SKM-1 treated with dmso at 0.1 percent for 144 hours (cell line): Measurements from ENCODE around the gene ZC3H12C.
A peak's percentile ranks its signal among the peaks of the same experiment; 100 is the strongest.

Experiments
- DNase-seq: peaks from one replicate; lab custom pipeline; 2025; ENCODE audit not compliant: unreplicated experiment; lab: John Stamatoyannopoulos, UW

ZC3H12C gene

GRCh38 chr11:110076371-110076965 is 16.7 kb upstream of the ZC3H12C start:
- no peak for DNase-seq

DNA sequence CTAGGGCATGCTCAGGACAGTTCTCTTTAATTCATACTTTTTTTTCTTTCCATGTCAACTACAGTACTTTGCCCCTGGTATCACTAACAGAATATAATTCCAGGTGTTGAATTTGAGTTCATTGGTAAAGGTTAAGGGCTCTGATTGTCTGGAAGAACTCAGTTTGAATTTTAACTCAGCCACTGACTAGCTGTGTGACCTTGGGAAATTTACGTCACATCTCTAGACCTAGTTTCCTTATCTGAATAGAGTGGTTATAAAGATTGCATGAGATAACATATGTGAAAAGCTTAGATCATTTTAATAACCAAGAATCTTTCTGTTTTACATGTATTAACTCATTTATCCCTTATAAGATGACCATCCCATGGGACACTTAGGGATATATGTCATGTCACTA is 15.8 kb upstream of the ZC3H12C start:
- DNase-seq, result no peak

GRCh38 chr11:110077831-110078325 is 15.3 kb upstream of the ZC3H12C start:
- no peak for DNase-seq

GRCh38 chr11:110078923-110079544 is 14.2 kb upstream of the ZC3H12C start:
- no peak for DNase-seq

DNA sequence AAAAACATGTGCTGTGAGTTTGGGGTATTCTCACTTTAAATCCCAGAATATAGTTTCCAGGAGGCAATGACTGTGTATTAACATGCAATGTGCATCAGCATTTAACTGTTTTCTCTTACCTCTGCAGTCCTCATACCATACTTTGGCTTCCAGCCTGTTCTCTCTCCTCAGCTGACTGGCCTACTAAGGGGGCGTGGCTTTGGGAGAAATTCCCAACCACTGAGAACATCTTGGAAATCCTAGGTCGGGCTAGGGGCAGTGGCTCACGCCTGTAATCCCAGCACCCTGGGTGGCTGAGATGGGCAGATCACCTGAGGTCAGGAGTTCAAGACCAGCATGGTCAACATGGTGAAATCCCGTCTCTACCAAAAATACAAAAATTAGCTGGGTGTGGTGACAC is 13.5 kb upstream of the ZC3H12C start:
- DNase-seq, result no peak

- no peak for DNase-seq
These were observed 11.5 kb upstream of the ZC3H12C start for GRCh38 chr11:110081462-110082376.

DNA sequence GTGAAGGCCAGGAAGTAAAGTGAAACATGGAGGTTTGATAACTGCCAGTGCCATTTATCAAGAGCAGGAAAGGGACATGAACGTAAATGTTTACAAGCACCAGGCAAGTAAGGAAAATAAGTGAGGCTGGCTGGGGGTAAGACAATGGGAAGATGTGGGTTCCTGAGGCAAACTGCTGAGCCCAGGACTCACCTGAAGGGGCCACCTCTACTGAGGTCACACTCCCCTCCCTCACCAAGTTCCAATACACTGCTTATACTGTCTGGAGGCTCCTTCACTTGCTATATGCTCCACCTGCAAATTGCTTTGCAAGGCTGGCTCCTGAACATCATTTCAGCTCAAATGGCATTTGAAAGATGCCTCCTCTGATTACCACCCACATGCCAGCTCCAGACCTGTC is 10.3 kb upstream of the ZC3H12C start:
- no peak for DNase-seq

GRCh38 chr11:110085255-110085838 is 7.8 kb upstream of the ZC3H12C start:
- DNase-seq, result no peak

- DNase-seq, result peak; percentile 10
These were observed 6.3 kb upstream of the ZC3H12C start for GRCh38 chr11:110086892-110087309.

GRCh38 chr11:110087812-110088534 is 5.2 kb upstream of the ZC3H12C start:
- no peak for DNase-seq

DNA sequence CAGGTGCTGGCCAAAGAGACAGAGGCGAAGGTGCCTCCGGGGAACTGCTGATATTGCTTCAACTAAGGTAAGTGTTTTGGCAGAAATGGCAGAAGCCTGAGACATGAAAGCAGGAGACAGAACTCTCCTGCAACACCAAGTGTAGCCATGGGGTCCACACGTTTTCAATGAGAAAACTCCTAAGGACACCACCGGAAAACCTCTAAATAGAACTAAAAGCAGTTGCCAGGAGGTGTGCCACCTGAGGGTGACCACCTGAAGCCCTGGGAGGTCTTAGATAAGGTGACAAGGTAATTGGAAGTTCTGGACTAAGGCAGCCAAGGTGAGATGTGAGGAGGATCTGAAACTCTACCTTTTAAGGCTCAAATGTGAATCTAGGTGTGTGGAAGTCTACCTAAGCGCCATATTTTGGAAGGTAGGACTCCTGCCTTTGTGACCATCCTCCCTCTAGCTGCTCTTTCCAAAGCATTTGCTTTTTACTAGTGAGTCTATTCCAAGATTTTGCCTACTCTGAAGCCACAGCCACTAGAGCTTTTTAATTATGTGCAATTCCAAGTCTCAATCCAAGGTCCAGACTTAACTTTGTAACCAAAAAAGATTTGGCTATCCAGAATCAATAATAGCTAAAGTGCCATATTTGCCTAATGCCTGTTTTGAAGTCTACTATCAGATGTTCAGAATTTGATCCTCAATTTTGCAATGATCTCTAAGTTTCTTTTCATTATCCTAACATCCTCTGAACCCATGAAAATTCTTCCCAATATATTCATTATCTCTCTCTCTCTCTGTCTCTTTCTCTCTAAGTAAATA is 4.5 kb upstream of the ZC3H12C start:
- DNase-seq, result no peak

- no peak for DNase-seq
These were observed 3.4 kb upstream of the ZC3H12C start for GRCh38 chr11:110089617-110090282.

DNA sequence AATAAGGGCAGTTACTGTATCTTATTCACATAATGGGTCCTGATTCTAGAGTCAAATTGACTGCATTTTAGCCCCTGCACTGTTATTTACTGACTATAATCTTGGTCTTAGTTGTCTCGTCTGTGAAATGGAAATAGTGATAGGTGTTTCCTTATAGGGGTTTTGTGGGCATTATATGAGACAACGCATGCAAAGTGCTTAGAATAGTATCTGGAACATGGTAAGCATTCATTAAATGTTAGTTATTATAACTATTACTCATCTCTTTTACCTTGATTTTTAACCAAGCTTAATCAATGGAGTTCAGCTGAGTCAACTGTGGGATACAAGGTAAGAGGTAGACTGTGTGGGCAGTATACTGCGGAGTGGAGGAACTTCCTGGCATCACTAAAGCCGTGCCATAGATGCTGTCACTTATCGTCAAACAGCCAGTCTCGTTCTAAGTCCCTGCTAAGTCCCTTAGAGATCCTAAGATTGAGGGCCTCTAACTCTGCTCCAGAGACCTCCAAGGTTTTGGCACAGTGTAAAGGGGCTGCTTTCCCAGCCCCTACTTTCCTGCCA is 2.6 kb upstream of the ZC3H12C start:
- no peak for DNase-seq

- DNase-seq, result no peak
These were observed 1.1 kb upstream of the ZC3H12C start for GRCh38 chr11:110092111-110092514.

GRCh38 chr11:110093407-110094297 is 460 bp downstream of the ZC3H12C start:
- peak; percentile 8 for DNase-seq

GRCh38 chr11:110094298-110095285 is 1.4 kb downstream of the ZC3H12C start:
- DNase-seq, result no peak

- no peak for DNase-seq
These were observed 2.4 kb downstream of the ZC3H12C start for GRCh38 chr11:110095554-110095953.
